GM13976 (cell line): ENCODE measurements around the gene LRRC45.
A peak's percentile ranks its signal among the peaks of the same experiment; 100 is the strongest.

Source experiments
- DNase-seq: peaks from one replicate; pipeline ENCODE4 v3.0.0; 2012; ENCODE audit warnings: low spot score
- in situ Hi-C: fragments of 300-500 bp; cut with MboI; formaldehyde crosslinking; loops from one replicate; pipeline ENCODE4 v1.12.0; 2022; ENCODE audit warnings: low sequenced_read_pairs, mixed read lengths, inconsistent platforms; ENCODE audit not compliant: unreplicated experiment
- TF ChIP-seq, protein P1 (sequence below): IDR thresholded peaks from 2 replicates; pipeline ENCODE4 v1.5.1; 2012; ENCODE audit warnings: borderline replicate concordance, mild to moderate bottlenecking; ENCODE audit not compliant: insufficient read depth; ENCODE audit errors: extremely low read depth, missing control alignments, control extremely low read depth

Gene LRRC45

GRCh38 chr17:82018989-82019689 is 4.0 kb upstream of the LRRC45 start:
- in situ Hi-C loops = no loop called here
- TF ChIP-seq, protein P1, sequence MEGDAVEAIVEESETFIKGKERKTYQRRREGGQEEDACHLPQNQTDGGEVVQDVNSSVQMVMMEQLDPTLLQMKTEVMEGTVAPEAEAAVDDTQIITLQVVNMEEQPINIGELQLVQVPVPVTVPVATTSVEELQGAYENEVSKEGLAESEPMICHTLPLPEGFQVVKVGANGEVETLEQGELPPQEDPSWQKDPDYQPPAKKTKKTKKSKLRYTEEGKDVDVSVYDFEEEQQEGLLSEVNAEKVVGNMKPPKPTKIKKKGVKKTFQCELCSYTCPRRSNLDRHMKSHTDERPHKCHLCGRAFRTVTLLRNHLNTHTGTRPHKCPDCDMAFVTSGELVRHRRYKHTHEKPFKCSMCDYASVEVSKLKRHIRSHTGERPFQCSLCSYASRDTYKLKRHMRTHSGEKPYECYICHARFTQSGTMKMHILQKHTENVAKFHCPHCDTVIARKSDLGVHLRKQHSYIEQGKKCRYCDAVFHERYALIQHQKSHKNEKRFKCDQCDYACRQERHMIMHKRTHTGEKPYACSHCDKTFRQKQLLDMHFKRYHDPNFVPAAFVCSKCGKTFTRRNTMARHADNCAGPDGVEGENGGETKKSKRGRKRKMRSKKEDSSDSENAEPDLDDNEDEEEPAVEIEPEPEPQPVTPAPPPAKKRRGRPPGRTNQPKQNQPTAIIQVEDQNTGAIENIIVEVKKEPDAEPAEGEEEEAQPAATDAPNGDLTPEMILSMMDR = no peak

GRCh38 chr17:82019690-82020571 is 3.2 kb upstream of the LRRC45 start:
- DNase-seq = peak; percentile 85
- TF ChIP-seq, protein P1 = peak; percentile 85
- in situ Hi-C loops = loop anchor here (10.0 kb wide), 1 partner anchor 135 kb away; no protein-coding TSS in a partner anchor

More at GRCh38 chr17:82018989-82019689, 4.0 kb upstream of the LRRC45 start:
- DNase-seq = no peak

- no peak for DNase-seq
- TF ChIP-seq, protein P1 = no peak
- in situ Hi-C loops = loop anchor here (10.0 kb wide), 1 partner anchor 134 kb away; no protein-coding TSS in a partner anchor
These were observed 2.5 kb upstream of the LRRC45 start for GRCh38 chr17:82020572-82021106.

DNA sequence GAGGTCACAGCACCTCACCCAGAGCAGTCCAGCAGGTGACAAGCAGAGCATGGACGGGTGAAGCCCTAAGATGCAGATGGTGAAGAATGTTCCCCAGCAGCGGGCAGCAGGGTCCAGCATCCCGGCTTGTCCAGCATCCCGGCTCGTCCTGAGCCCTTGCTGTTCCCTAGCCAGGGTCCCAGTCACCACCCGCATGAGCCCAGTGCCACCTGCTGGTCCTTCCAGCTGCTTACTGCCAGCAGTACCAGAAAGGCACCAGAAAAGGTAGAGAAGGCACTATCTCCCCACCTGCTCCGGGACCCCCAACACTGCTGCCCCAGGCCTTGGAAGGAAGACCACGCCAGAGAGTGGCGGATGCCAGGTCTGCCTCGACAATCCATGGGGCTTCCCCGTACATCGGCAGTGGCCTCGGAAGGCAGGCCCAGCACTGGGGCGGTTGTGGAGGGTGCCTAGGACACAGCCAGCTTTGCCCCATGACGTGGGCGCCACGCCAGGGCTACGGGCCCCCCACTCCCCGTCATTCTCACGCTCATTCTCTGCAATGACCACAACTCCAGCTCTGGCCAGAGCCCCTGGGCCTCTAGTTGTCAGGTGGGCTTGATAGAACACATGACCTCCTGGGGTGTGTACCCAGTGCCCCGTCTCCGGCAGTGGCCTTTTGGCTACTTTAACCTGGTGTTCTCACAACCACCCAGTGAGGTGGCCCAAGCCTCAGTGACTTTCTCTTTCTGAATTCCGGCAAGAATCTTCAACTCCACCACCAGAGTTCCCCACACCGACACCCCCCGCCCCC is 1.8 kb upstream of the LRRC45 start:
- TF ChIP-seq, protein P1 = peak; percentile 48
- in situ Hi-C loops = loop anchor here (10.0 kb wide), 1 partner anchor 133 kb away; no protein-coding TSS in a partner anchor
- DNase-seq = peak; percentile 72

- TF ChIP-seq, protein P1 = no peak
- DNase-seq = no peak
These were observed 1.2 kb upstream of the LRRC45 start for GRCh38 chr17:82021900-82022309.

More at GRCh38 chr17:82021900-82022309, 1.2 kb upstream of the LRRC45 start:
- in situ Hi-C loops = loop anchor here (10.0 kb wide), 1 partner anchor 133 kb away; no protein-coding TSS in a partner anchor
